NK-92 (cell line): ENCODE measurements around the gene TEX2.

Experiments
- DNase-seq: peaks from one replicate; lab custom pipeline; 2025; ENCODE audit not compliant: unreplicated experiment; lab: John Stamatoyannopoulos, UW

TEX2 gene

GRCh38 chr17:64162554-64162953 lies 100.5 kb downstream of the TEX2 start:
- no peak for DNase-seq

GRCh38 chr17:64161380-64162176 lies 101.5 kb downstream of the TEX2 start:
- no peak for DNase-seq

- DNase-seq = no peak
Observed at GRCh38 chr17:64160378-64160777, 102.7 kb downstream of the TEX2 start.

- no peak for DNase-seq
Observed at GRCh38 chr17:64158831-64159590, 104.0 kb downstream of the TEX2 start.

GRCh38 chr17:64158406-64158805 lies 104.7 kb downstream of the TEX2 start:
- DNase-seq = no peak

- no peak for DNase-seq
Observed at GRCh38 chr17:64157669-64158180, 105.3 kb downstream of the TEX2 start.

- no peak for DNase-seq
Observed at GRCh38 chr17:64156670-64157069, 106.4 kb downstream of the TEX2 start.

- DNase-seq = no peak
Observed at GRCh38 chr17:64155751-64156544, 107.1 kb downstream of the TEX2 start.

- DNase-seq = no peak
Observed at GRCh38 chr17:64155129-64155528, 107.9 kb downstream of the TEX2 start.

- no peak for DNase-seq
Observed at GRCh38 chr17:64154717-64155116, 108.3 kb downstream of the TEX2 start.

GRCh38 chr17:64154313-64154695 lies 108.8 kb downstream of the TEX2 start:
- DNase-seq = no peak

- DNase-seq = no peak
Observed at GRCh38 chr17:64153565-64154312, 109.3 kb downstream of the TEX2 start.

GRCh38 chr17:64152428-64153125 lies 110.5 kb downstream of the TEX2 start:
- DNase-seq = no peak

- DNase-seq = no peak
Observed at GRCh38 chr17:64151016-64151368, 112.1 kb downstream of the TEX2 start.

GRCh38 chr17:64150237-64151015 lies 112.6 kb downstream of the TEX2 start:
- no peak for DNase-seq

GRCh38 chr17:64149196-64149595 lies 113.9 kb downstream of the TEX2 start:
- DNase-seq = no peak

GRCh38 chr17:64148699-64149098 lies 114.4 kb downstream of the TEX2 start:
- DNase-seq = no peak

- no peak for DNase-seq
Observed at GRCh38 chr17:64148017-64148631, 114.9 kb downstream of the TEX2 start.
